ENCODE measurements around the gene ZNF740.
"Not testable (repeated sequence)": the region's sequence is repeated elsewhere in the genome, so short reads cannot be mapped to it uniquely, and the experiment has no call there.

The ZNF740 gene

GRCh38 chr12:53173085-53173715 lies 7.3 kb upstream of the ZNF740 start:
- DNase-seq: no peak

DNA sequence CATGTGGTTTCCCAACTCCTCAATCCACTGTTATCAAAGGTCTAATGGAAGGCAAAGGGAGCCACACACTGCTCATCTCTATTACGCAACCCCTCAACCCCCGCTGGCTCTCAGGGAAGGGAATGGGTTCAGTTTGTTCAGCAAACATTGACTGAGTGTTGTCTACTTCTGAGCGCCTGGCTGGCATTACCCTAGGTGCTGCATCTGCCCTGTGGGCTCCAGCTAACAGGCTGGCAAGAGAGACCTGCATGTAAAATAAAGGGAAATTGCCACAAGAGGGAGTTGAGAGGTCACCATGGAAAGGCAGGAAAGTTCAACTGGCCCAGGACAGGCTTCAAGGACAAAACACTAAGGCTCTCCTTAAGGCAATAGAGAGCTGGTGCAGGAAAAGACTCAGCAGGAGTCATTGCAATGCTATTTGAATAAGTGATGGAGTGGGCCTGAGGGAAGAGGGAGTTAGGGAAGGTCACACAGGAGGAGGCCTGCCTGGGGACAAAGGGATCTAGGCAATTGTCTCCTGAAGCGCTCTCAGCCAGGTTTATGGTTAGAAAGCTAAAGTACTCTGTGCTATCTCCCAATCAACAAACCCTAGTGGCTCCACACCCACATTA lies 5.5 kb upstream of the ZNF740 start:
- peak; percentile 32 to 53 for DNase-seq

DNA sequence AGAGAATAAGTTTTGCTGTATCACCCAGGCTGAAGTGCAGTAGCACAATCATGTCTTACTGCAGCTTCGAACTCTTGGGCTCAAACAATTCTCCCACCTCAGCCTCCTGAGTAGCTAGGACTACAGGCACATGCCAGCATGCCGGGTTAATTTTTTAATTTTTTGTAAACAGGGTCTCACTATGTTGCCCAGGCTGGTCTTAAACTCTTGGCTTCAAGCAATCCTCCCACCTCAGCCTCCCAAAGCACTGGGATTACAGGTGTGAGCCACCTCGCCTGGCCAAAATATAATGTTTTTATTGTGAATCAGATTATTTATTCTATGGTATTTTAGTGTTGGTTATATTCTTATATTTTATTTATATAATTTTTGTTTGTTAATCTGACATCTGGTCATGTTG lies 3.8 kb upstream of the ZNF740 start:
- no peak for DNase-seq

DNA sequence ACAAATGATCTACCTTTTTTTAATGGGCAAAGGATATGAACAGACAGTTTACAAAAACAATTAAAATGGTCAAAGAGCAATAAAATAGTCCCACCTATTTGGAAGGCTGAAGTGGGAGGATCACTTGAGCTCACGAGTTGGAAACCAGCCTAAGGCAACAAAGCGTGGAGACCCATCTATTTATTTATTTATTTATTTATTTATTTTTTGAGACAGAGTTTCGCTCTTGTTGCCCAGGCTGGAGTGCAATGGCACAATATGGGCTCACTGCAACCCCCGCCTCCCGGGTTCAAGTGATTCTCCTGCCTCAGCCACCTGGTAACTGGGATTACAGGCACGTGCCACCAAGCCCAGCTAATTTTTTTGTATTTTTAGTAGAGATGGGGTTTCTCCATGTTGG lies 3.1 kb upstream of the ZNF740 start:
- not testable (repeated sequence) for DNase-seq

DNA sequence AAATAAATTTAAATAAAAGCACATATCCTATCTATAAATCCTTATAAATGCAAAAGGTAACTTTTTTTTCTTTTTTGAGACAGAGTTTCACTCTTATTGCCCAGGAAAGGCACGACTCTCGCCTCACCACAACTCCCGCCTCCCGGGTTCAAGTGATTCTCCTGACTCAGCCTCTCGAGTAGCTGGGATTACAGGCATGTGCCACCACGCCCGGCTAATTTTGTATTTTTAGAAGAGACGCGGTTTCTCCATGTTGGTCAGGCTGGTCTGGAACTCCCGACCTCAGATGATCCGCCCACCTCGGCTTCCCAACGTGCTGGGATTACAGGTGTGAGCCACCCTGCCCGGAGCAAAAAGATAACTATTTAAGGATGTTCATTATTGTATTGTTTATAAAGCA lies 1.7 kb upstream of the ZNF740 start:
- not testable (repeated sequence) for DNase-seq

DNA sequence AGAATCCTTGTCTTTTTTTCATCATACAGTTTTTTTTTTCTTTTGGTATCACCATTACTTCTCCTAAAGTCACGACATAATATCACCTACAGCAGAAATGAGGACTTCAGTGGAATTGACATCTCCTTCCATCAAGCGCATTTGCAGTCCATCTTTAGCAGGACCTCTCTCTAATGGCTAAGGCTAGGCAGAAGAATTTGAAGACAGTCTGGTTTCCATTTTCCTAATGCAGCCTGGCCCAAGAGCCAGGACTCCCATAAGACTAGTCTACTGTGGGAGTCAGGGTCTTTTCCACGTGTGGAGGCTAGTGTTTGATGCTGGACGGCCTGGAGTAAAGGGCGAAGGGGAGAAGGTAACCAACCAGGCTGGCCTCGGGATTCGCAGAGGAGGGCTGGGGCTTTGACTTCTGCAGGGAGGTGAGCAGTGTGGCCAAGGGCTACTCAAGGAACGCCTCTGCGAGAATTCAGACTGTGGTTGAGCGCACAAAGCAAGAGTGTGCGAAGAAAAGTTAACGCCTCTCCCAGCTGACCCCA lies 769 bp upstream of the ZNF740 start:
- peak in 1 of 2 experiments; percentile 50 for DNase-seq

DNA sequence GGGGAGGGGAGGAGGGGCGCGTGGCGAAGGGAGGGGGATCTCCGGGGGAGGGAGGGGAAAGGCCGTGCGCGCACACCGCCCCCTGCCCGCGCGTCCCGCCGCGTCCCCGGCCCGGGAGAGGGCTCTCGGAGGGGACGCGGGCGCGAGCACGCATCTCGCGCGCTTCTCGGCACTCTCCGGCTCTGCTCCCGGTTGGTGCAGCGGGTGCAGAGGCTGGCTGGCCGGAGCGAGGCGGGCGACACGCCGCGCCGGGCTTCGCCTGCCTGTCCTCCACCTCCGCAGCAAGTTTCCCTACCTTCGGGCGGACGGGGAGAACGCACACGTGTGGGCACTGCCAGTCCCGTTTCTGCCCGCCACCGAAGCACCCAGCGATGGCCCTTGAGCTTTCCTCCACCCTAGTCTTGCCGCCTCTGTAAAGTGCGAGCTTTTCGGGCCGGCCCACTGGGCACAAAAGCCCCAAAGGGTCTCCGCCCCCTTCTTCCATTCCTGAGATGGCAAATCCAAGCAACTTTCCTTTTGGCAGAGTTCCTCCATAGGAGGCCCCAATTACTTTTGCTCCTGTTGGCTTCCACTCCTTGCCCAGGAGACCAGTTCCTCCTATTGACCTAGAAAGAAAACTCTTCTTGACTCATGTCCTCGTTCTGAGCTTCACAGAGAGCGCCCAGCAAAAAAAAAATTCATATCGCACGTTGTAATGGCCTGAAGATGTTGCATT lies 566 bp downstream of the ZNF740 start:
- peak; percentile 64 to 72 for DNase-seq

DNA sequence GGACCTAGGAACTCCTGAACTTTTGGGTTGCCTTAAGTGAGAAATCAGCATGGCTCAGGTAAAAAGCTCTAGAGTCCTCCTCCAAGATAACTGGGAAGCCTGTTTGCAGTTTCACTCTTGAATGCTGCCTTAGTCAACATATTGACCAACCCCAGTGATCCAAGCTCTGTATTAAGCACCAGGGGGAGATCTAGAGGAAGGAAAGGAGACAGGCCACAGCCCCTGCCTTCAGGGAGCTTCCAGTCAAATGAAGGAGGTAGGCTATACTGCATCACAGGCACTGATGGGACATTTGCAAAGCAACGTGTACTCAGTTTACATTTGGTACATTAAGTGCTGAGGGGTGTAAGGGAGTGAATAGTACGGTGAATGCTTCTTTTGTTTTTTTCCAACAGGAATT lies 1.4 kb downstream of the ZNF740 start:
- no peak for DNase-seq

DNA sequence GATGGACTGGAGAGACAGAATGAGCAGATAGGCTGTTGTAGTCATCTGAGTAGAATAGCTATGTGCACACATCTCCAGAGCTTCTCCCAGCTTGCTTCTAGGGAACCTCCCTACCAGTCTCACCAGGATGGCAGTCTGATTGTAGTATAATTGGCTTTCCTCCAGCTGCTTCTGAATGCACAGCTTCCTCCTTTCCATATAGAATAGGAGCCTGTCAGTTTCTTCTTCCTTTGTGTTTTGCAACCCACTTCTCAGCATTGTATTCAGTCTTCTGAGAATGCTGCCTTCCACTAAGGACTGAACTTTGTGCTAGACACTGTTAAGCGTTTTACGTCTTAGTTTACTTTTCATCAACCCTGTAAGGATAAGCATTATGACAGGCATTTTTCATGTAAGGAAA lies 2.4 kb downstream of the ZNF740 start:
- peak; percentile 79 to 82 for DNase-seq

DNA sequence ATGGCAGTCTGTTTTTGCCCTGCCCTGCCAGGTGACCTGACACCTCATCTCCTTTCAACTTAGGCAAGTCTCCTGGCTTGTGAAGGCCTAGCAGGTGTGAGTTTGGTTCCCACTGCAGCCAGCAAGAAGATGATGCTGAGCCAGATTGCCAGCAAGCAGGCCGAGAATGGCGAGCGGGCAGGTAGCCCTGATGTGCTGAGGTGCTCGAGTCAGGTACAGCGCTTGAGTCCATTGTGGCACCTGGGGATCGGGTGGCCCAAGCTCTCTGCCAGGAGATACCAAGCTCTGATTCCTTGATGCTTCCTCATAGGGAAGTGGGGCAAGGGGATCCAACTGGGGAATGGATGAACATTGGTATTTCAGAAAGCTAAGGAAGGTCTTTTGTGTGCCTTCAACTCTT lies 4.3 kb downstream of the ZNF740 start:
- no peak for DNase-seq

- no peak for DNase-seq
These were observed 5.1 kb downstream of the ZNF740 start for GRCh38 chr12:53185582-53186153.

DNA sequence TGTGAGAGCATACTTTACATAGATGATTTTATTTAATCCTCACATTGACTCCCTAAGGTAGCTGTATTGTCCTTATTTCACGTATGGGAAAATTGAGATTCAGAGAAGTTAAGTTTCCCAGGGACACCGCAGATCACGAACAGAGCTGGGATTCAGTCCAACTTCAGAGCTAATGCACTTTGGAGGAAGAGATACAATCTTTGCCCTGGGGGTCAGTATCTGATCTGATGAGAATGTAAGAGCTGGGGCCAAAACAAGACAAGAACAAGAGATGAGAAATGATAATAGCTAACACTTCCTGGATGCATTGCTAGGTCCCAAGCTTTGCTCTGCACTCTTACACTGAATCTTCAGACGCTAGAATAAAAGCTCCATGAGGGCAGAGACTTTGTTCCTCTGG lies 6.2 kb downstream of the ZNF740 start:
- no peak for DNase-seq

GRCh38 chr12:53187145-53187899 lies 6.8 kb downstream of the ZNF740 start:
- no peak for DNase-seq

DNA sequence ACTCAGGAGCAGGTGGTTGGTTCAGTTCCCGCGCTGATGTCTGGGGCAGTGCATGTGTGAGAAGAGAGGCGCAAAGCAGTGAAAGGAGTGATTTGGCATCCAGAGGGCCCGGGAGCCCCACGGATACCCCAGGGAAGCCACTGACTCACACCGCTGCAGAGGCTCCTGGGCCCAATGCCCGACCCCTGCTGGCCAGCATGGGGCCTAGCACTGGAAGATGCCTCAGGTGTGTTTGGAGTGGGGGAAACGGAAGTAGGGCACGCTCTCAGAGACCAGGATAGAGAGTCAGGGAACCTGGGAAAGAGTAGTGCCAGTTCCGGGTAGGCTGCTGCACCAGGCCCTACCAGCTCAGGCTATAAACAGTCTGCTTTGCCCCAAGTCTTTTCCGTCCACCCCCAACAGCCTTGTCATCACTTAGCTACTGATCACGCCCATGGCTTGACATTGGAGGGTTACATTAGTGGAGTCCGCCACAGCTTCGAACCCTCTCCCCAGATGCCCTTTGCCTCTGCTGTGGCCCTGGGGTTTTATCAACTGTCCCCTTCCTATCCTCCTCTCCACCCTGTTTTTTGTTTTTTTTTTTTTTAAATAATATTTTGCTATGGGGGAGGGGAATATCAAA lies 9.7 kb downstream of the ZNF740 start:
- peak in 1 of 2 experiments; percentile 16 for DNase-seq

- DNase-seq: no peak
These were observed 10.8 kb downstream of the ZNF740 start for GRCh38 chr12:53191096-53191884.

DNA sequence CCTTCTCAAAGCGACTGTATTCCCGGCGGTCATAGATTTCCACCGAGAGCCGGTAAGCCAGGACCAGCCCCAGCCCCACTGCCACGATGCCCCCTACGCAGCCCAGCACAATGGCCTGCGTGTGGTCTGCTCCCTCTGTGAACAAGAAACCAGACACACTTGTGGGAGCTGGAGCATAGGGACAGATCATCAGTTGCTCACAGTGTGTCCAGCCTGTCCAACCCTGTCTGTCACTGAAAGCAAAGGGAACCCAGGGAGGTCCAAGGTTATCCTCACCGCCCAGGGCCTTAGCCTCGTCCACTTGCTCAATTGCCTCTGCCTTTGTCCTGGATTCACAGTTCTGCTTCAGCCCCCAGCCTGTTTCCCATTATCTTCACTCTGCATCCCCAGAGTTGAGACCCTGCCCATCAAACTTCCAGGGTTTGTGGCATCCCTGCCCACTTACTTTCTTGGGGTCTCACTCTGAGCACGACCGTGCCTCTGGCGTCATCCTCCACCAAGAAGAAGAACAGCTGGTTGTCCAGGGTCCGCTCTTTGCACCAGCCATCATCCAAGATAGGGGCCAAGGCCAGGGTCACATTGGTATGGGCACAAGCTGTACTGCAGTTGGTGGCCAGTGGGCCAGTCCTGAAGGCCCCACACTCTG lies 11.5 kb downstream of the ZNF740 start:
- DNase-seq: no peak

DNA sequence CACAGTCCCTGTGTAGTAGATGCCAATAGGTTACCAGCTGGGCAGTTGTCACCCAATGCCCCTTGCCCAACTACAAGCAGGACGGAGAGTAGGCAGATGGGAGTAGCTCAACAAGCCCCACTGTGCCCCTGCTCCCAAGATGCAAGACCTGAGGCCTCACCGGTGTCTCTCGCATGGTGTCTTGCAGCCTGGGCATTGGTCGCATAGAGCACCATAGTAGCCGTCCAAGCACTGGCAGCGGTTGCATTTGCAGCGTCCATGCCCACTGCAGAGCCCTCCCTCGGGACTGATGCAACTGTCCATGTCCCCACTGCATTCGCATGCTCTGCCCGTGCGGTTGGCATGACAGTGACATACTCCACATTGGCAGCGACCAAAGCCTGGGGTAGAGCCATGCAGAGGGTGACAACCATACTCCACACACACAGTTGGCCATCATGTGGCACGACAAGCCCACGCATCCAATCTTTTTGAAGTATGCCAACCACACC lies 12.1 kb downstream of the ZNF740 start:
- no peak for DNase-seq

- no peak for DNase-seq
These were observed 12.5 kb downstream of the ZNF740 start for GRCh38 chr12:53193040-53193439.

DNA sequence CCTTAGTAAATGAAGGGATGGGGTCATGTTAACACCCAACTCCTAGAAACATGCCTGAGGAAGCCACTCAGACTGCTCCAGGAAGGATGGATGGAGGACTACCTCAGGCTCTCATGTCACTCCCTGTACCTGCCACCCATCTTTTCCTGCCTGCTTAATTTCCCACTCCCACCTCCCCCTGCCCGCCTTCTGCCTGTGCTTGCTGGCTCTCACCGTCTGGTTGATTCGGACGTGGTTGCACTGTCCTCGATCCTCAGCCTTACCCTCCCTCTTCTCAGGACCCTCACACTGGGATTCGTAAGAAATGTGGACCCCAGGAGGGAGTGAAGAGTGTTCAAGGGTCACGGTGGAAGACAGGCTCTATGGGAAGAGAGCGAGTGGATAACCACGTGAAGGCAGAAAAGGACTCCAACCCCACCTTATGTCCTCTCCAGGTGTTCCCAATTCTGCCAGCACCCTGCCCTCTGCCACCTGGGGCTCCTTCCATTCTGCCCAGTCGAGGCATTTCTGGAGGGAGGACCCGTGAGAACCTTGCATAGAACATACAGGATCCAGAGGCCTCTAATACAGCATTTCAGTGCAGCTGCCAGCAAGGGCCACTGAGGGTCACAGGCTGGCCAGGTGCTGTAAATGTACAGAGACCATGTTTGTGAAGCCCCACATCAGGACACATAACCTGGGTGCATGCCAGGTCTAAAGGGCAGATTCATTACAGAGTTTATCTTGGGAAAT lies 13.6 kb downstream of the ZNF740 start:
- DNase-seq: no peak

DNA sequence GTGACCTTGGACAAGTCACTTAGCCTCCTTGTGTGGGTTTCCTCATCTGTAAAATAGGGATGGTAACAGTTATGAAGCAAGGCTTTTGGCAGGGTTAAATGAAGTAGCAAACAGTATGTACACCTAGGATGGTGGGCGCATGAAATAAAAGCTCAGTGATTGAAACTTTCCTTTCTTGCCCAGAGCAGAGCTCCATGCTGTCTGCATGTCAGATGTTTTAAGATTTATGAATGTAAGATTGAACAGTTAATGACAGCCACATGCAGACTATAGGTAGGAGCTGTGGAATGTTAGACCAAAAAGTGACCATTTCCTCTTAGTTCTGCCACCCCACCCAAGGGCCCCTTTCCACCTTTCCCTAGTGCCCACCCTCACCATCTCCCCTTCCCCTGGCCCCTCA lies 14.5 kb downstream of the ZNF740 start:
- no peak for DNase-seq
